ENCODE measurements around the gene FAM209B.

FAM209B gene

DNA sequence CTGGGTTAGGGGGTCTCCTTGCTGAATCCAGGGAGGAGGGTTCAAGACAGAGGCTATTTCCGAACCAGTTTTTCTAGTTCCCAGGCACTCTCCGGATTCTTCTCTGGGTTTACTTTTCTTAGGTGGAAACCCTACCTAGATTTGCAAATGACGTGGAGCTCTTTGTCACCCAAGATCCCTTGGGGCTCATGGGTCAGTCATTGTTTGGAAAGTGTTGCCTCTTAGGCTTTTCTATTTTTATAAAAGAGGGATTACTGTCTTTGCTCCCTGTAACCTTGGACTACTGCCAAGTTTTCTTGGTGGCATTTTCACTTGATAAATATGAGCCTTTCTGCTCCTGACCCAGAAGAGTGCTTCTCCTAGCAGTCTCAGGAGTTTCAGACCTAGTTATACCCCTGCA lies 33.6 kb downstream of the FAM209B start:
- no peak for TF ChIP-seq EP300 (IDR thresholded peaks at IDR 0.05; ENCODE audit: borderline replicate concordance)
- TF ChIP-seq NFIC (IDR thresholded peaks at IDR 0.05) = peak; percentile 39

- TF ChIP-seq FOXM1 (IDR thresholded peaks at IDR 0.05; ENCODE audit: borderline replicate concordance, low read depth) = no peak
- no peak for TF ChIP-seq EP300 (IDR thresholded peaks at IDR 0.05; ENCODE audit: borderline replicate concordance)
- TF ChIP-seq, protein P1, sequence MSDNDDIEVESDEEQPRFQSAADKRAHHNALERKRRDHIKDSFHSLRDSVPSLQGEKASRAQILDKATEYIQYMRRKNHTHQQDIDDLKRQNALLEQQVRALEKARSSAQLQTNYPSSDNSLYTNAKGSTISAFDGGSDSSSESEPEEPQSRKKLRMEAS (IDR thresholded peaks at IDR 0.05) = no peak
- no peak for TF ChIP-seq USF1 (IDR thresholded peaks at IDR 0.05)
- no peak for TF ChIP-seq CEBPB (IDR thresholded peaks at IDR 0.05)
- no peak for TF ChIP-seq TAF1 (IDR thresholded peaks at IDR 0.05; ENCODE audit: low read depth)
- TF ChIP-seq TCF12 (IDR thresholded peaks at IDR 0.05; ENCODE audit: low read depth) = no peak
- no peak for TF ChIP-seq NFIC (IDR thresholded peaks at IDR 0.05)
- TF ChIP-seq EGR1 (IDR thresholded peaks at IDR 0.05) = no peak
- no peak for TF ChIP-seq CREB1 (IDR thresholded peaks at IDR 0.05; ENCODE audit: low read depth)
- TF ChIP-seq ZBTB7A (IDR thresholded peaks at IDR 0.05; ENCODE audit: low read depth) = no peak
- no peak for TF ChIP-seq YY1 (IDR thresholded peaks at IDR 0.05; ENCODE audit: low read depth)
- TF ChIP-seq REST (IDR thresholded peaks at IDR 0.05; ENCODE audit: low read depth) = no peak
- no peak for TF ChIP-seq RAD21 (IDR thresholded peaks at IDR 0.05; ENCODE audit: low read depth)
- TF ChIP-seq TEAD4 (IDR thresholded peaks at IDR 0.05) = no peak
Observed at GRCh38 chr20:56570832-56571231, 37.8 kb downstream of the FAM209B start.

GRCh38 chr20:56572172-56572571 lies 39.1 kb downstream of the FAM209B start:
- TF ChIP-seq YY1 (IDR thresholded peaks at IDR 0.05; ENCODE audit: low read depth) (no peak), CEBPB (IDR thresholded peaks at IDR 0.05) (peak; percentile 51; the same call in 1 of the 2 replicates)

GRCh38 chr20:56573986-56574385 lies 40.9 kb downstream of the FAM209B start:
- TF ChIP-seq RAD21 (IDR thresholded peaks at IDR 0.05; ENCODE audit: low read depth) (no peak), REST (IDR thresholded peaks at IDR 0.05; ENCODE audit: low read depth) (no peak)
- TF ChIP-seq, protein P1 (IDR thresholded peaks at IDR 0.05) = no peak

DNA sequence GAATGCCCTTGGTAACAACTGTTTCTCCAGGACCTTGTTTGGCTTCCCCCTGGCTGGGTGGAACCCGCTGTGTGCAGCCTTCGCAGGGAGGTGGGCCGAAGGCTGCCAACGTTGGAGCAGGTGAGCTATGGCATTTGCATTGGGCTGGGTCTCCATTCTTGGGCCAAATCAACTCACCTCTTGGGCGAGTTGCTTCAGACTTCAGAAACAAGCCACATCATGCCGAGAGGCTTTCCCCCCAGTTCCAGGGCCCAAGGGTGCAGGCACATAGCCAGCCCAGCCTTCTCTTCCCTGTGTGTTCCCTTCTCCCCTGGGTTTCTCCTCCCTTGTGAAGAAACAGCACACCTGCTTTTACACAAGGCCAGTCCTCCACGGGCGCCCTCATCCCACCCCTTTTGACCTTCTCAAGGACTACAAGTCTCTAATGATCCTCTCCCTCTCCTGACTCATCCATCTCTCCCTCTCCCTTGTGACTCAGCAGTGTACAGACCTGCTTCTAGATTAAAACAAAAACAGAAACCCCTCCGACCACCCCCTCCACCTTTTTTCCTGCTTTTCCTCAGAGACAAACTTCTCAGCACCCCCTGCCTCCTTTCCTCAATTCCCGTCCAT lies 41.6 kb downstream of the FAM209B start:
- TF ChIP-seq NFIC (IDR thresholded peaks at IDR 0.05) (no peak), USF1 (IDR thresholded peaks at IDR 0.05) (no peak), EGR1 (IDR thresholded peaks at IDR 0.05) (no peak), FOXM1 (IDR thresholded peaks at IDR 0.05; ENCODE audit: borderline replicate concordance, low read depth) (no peak), TEAD4 (IDR thresholded peaks at IDR 0.05) (no peak), TCF12 (IDR thresholded peaks at IDR 0.05; ENCODE audit: low read depth) (no peak), CREB1 (IDR thresholded peaks at IDR 0.05; ENCODE audit: low read depth) (no peak), TAF1 (IDR thresholded peaks at IDR 0.05; ENCODE audit: low read depth) (no peak), REST (IDR thresholded peaks at IDR 0.05; ENCODE audit: low read depth) (no peak), YY1 (IDR thresholded peaks at IDR 0.05; ENCODE audit: low read depth) (no peak), EP300 (IDR thresholded peaks at IDR 0.05; ENCODE audit: borderline replicate concordance) (no peak), CEBPB (IDR thresholded peaks at IDR 0.05) (no peak), ZBTB7A (IDR thresholded peaks at IDR 0.05; ENCODE audit: low read depth) (no peak), RAD21 (IDR thresholded peaks at IDR 0.05; ENCODE audit: low read depth) (no peak)
- TF ChIP-seq, protein P1 (IDR thresholded peaks at IDR 0.05) = no peak

Data from Ishikawa (cell line).